Stimulated activated CD4-positive, alpha-beta T cell treated with anti-CD3 and anti-CD28 coated beads, Interleukin-4, amount 100 ng/mL, for 4 hours (primary cell): ENCODE data around the gene PLA2G4C.

Source experiments
- DNase-seq, 2 experiments: peaks; one replicate each; pipeline ENCODE4 v3.0.0-alpha.2; 2020

The PLA2G4C gene

DNA sequence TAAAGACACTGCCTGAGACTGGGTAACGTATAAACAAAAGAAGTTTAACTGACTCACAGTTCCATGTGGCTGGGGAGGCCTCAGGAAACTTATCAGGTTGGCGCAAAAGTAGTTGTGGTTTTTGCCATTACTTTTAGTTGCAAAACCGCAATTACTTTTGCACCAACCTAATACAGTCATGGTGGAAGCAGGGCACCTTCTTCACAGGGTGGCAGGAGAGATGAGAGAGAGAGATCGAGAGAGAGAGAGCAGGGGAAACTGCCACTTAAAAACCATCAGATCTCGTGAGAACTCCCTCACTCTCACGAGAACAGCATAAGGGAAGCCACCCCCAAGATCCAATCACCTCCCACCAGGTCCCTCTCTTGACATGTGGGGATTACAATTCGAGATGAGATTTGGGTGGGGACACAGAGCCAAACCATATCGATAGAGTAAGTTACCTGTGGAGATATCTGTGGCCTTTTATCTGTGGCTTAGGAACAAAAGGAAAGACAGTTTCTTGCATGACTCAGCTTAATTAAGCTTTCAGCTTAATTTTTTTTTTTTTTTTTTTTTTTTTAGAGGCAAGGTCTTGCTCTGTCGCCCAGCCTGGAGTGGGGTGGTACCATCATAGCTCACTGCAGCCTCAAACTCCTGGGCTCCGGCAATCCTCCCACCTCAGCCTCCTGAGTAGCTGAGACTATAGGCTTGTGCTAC, 59.1 kb downstream of the PLA2G4C start:
- no peak for DNase-seq

DNA sequence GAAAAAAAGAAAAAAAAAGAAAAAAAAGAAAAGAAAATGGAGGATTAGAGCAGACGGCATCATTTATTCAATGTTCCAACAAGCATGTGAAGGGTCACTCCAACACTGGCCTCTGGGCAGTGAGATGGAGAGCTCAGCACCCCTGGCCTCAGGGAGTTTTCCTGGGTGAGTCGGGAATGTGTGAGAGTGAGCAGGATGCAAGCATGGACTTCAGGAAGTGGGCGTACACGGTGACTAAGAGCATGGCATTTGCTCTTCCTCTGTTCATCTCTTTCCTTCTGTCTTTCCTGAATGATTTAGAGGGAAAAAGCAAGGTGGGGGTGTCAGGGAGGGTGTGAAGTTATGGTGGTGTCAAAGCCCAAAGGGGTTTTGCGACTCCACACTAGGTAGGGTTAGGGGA, 66.1 kb downstream of the PLA2G4C start:
- no peak for DNase-seq

DNA sequence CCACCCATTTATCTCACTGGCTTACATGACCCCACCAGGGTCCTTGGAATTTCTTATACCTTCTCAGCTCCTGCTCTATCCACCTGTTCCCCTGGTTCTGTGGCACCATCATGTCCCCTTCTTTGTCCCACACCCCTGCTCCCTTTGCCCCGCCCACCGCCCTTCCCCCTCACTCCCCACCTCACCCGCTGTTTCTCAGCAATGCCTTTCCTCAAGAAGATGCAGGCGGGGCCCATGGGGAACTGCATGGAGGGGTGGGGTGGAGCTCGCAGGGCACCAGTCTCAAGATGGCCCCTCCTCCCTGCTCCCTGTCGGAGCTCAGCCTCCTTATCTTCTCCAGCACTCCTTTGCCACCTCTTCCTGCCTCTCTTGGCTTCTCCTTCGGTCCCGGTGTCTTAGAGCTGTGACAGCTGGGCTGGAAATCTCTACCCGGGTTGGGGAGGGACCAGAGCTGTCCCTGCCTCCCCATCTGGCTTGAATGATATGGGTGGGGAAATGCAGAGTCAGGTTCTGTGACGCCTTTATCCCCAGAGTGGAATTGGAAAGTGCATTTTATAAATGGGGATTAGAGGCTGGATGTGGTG, 66.8 kb downstream of the PLA2G4C start, which contains the start of gene CABP5:
Gene CABP5 (minus strand): TSS at position 405 of the 584 bp plus-strand sequence. CDS start 157 bp downstream, at position 248.
- DNase-seq: no peak

DNA sequence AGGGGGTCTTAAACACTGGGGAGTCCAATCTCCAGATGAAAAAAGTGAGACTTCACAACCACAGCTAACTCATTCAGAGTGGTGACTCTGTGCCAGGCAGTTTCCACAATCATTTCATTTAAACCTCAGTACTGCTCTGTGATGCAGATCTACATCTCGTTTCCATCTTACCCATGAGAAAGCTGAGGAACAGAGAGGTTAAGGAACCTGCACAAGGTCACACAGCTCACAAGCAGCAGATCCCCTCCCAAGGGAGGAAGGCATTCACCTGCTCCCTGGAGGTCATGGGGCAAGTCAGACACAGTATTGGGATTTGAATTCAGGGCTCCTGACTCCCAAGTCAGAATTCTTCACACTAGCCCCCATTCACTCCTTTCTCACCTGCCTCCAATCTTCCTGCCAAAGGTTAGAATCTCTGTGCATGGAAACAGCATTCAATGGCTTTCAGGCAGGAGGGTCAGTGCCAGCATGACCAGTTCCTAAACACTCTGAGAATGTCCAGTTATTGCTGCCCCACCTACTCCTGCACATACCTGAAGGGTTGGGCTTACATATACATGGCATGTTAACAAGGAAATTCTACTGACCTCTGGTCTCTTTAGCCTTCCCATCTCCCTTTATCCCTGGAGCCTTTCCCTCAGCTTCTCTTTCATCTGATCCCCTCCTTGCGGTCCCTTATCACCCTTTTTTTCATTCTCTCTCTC, 68.6 kb downstream of the PLA2G4C start:
- DNase-seq: no peak

DNA sequence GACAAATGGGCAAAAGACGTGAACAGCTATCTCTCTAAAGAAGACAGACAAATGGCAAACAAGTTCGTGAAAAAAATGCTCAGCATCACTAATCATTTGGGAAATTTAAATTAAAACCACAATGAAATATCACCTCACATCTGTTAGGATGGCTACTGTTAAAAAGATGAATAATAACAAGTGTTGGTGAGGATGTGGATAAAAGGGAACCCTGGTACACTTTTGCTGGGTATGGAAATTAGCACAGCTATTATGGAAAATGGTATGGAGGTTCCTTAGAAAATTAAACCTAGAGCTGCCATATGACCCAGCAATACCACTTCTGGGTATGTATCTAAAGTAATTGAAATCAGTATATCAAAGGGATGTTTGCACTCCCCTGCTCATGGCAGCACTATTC, 73.9 kb downstream of the PLA2G4C start:
- DNase-seq: no peak

DNA sequence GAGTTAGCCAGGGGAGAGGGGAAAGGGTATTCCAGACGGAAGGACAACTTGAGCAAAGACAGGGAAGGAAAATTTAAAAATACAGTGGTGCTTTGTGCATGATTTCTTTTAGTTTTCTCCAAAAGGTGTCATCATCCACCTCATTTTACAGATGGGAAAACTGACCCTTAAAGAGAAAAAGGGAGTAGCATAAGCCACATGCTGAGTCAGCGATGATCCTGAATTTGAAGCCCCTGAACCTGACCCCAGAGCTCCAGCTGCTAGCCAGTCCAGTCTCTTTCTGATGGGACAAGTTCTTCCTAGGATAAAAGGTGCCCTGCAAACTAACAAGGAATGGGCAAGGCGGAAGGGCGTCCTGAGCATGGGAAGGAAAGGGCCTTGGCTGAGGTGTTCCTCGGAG, 77.0 kb downstream of the PLA2G4C start:
- DNase-seq: no peak

DNA sequence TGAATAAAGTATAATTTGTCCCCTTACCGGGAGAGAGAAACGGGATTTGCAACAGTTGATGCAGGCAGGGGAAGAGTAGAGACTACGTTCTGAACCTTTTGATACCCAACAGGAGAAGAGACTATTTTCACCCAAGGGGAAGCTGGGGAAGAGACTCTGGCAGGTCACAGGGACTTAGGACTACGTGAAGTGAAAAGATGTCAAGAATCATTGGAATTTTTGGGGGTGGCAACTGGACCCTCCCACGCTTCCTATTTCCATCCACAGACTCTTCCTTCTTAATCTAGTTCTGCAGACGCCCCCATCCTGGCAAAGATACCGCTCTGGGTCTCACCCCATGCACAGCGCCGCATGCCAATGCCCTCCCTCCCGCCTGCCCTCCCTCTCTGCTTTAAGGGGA, 80.5 kb downstream of the PLA2G4C start:
- DNase-seq: no peak

DNA sequence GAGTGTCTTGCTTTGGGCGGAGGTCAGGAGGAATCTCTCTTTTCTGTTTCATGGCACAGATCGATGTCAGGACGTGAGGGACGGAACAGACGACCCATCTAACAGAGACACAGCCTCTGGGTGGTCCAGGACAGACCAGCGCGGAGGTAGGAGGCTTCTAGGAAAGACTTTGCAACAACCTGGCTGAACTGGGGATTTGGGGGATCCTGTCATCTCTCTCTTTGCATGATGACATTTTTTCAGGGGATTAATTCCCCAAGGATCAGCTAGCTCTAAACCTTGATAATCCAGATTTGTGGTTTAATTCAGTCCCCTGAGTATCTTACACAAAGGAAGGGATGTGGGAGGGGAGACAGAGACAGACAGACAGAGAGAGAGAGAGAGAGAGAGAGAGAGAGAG, 81.2 kb downstream of the PLA2G4C start:
- DNase-seq: no peak

DNA sequence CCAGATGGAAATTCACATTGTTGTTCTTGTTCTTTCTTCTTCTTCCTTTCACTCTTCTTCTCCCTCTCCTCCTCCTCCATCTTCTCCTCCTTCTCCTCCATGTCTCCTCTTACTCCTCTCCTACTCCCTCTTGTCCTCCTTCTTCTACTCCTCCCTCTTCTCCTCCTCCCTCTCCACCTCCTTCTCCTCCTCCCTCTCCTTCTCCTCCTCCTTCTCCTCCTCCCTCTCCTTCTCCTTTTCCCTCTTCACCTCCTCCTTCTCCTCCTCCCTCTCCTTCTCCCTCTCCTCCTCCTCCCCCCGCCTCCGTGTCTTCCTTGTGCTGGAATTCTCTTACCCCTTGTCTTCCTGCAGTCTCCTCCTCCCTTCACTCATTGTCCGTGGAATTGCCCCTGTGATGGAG, 85.1 kb downstream of the PLA2G4C start:
- no peak for DNase-seq

DNA sequence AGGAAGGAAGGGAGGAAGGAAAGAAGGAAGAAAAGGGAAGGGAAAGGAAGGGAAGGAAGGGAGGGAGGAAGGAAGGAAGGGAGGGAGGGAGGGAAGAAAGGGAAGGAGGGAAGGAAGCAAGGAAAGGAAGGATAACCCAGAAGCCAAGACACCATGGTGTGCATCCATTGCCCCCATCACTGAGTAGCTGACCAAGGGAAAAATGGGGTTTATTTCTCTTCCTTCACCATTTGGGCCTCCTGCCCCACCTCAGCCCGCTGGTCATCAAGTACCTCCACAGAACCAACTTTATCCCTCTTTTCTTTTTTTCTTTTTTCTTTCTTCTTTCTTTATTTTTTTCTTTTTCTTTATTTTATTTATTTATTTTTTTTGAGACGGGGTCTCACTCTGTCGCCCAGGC, 87.1 kb downstream of the PLA2G4C start:
- no peak for DNase-seq

DNA sequence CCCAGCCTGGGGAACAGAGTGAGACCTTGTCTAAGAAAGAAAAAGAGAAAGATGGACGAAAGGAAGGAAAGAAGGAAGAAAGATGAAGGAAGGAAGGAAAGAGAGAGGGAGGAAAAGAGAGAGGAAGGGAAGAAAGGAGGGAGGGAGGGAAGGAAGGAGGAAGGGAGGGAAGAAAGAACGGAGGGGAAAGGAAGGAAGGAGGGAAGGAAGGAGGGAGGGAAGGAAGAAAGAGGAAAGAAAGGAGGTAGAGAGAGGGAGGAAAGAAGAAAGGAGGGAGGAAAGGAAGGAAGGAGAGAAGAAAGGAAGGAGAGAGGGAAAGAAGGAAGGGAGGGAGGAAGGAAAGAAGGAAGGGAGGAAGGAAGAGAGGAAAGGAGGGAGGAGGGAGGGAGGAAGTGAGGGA, 87.6 kb downstream of the PLA2G4C start:
- DNase-seq: no peak

DNA sequence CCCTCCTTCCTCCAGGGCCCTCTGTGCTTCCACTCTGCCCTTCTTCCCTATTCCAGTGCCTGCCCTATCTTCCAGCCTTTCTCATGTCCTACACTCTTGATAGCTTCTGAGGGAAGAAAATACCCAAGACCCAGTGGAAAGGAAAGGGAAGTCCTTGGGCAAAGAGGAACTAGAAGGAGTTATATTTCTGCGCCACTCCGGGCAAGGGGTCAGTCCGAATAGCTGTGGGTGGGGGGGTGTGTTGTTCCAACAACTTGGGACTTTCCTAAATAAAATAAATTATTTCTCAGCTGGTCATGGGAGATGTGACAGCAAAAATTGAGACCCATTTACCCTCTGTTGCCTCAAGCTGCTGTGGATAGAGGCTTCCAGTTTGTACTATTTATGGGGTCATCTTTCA, 89.9 kb downstream of the PLA2G4C start:
- DNase-seq: no peak

DNA sequence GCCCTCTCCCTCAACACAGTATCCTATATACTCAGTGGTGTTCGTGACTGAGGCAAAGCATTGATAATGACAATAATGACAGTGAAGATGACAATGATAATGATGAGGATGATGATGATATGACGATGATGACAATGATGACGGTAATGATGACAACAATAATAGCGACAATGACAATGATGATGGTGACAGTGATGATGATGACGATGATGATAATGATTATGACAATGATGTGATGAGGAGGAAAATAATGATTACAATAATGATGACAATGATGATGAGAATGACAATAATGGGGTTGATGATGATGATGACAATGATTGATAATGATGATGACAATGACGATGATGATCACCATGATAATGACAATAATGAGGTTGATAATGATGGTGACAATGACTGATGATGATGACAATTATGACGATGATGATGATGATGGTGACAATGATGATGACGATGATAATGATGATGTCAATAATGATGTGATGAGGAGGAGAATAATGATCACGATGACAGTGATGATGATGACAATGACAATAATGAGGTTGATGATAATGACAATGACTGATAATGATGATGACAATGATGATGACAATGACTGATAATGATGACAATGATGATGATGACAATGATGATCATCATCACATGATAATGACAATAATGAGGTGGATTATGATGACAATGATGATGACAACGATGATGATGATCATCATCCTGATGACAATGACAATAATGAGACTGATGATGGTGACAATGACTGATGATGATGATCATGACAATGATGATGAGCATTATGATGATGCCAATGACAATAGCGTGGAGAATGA, 99.5 kb downstream of the PLA2G4C start:
- no peak for DNase-seq

DNA sequence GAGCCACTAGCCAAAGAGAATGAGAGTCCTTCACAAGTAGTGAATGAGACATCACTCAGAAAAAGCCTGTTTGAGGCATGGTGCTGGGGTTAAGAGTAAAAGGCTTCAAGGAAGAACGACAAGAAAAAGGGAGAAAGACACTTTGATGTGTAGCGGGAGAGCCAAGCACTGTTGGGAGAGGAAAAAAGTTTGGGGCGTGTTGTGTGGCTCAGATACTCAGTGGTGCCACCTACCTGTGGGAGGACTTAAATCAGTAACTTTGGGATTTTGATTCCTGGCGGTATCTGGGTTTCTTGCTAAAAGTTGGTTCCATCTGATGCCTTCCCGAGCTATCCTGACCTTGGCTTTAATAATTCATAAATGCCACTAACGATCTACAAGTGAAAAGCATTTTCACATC, 103.9 kb downstream of the PLA2G4C start:
- no peak for DNase-seq

DNA sequence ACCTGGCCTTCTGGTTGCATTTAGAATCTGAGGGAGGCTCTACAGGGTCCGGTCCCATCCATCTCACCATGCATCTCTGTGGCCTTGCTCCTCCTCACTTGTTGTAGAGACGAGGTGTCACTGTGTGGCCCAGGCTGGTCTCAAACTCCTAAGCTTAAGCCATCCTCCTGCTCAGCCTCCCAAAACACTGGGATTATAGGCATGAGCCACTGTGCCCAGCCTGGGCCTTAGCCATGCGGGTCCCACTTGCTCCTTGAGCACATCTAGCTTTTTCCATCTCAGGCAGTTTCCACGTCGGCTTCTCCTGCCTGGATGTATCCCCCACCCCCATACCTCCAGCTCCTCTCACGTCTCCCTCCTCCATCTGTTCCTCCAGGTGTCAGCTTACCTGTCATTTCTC, 106.4 kb downstream of the PLA2G4C start:
- DNase-seq: no peak

DNA sequence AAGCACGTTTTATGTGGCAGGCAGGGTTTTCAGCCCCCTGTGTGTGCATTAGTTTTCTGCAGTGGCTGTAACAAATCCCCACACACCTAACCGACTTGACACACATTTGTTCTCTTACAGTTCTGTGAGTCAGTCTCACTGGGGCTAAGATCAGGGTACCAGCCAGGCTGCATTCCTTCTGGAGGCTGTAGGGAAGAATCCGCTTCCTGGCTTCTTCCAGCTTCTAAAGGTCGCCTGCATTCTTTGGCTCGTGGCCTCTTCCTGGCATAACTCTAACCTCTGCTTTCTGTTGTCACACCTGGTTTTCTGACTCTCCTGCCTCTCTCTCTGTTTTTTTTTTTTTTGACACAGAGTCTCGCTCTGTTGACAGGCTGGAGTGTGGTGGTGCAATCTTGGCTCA, 109.8 kb downstream of the PLA2G4C start:
- no peak for DNase-seq

DNA sequence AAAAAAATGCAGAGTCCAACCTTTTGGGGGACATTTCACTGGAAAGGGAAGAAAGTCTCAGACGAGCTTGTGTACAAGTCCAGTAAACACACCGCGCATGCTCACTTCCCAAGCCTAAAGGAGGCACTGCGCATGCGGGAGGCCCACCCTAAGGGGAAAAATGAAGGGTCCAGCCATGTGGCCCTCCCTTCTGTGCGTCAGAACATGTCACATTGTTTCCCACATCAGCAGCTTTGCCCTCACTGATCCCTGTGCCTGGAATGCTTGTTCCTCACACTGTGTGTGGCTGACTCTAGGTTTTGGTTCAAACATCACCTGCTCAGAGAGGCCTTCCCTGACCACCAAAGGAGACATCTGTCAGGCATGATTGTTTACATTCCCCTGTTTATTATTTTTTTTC, 111.8 kb downstream of the PLA2G4C start:
- DNase-seq: no peak
